HepG2 (cell line): ENCODE data around the gene SPOP. TPM values are rescaled to one million over a fixed set of nuclear protein-coding genes. Genes with fewer than 3 reads are reported as not detected.

ENCODE experiments used
- ATAC-seq: fragments of 200-7000 bp; cut with Tn5 transposase; 3 replicates; pipeline ENCODE4 v1.9.1; 2020; ENCODE audit warnings: mild to moderate bottlenecking, moderate library complexity
- BruUV-seq: library from RNA; stranded (reverse); fragments of 400-500 nt; replicated peaks from 2 replicates; lab custom pipeline; 2021; lab: Mats Ljungman, UMichigan
- CTCF ChIA-PET: fragments of 300-600 bp; formaldehyde crosslinking; extraction: SDS; loops from one replicate; lab custom pipeline; 2021; ENCODE audit warnings: low total read pairs, inconsistent platforms, low intra/inter-chr PET ratio; lab: Yijun Ruan, JAX
- POLR2A ChIA-PET: fragments of 350-600 bp; sonication (Branson Sonifier 250); formaldehyde crosslinking; loops from one replicate; lab custom pipeline; 2020; ENCODE audit warnings: antibody characterized with exemption, inconsistent platforms; lab: Yijun Ruan, JAX
- DNase-seq: peaks from one replicate; pipeline ENCODE4 v3.0.0-alpha.2; 2015; ENCODE audit warnings: low spot score
- FAIRE-seq: peaks from 3 replicates; lab custom pipeline; 2011; peaks lifted over from hg19 to GRCh38; lab: Jason Lieb, UNC
- H2AFZ ChIP-seq: one replicate; pipeline ENCODE4 v1.6.1; 2011; ENCODE audit warnings: low read length, inconsistent platforms
- H3K27ac ChIP-seq: fragments of 300-600 bp; 3 replicates; pipeline ENCODE4 v1.8.0; 2011; ENCODE audit warnings: mixed run types, mild to moderate bottlenecking, mixed read lengths, low read length, inconsistent platforms; ENCODE audit not compliant: insufficient read depth; ENCODE audit errors: extremely low read length
- H3K27me3 ChIP-seq, 2 experiments: fragments of 200-600 bp in 1 of 2; 2 replicates in 1 of 2; 3 replicates in 1 of 2; pipeline versions ENCODE4 v1.6.0 to v1.8.0; 2011; ENCODE audit warnings: low read length in 2 of 2, mild to moderate bottlenecking in 2 of 2, moderate library complexity in 2 of 2, inconsistent platforms in 1 of 2; ENCODE audit not compliant: insufficient read depth in 2 of 2, control insufficient read depth in 1 of 2
- H3K36me3 ChIP-seq, 2 experiments: fragments of 200-600 bp in 1 of 2; replicated peaks in 1 of 2; 2 replicates in 1 of 2; 3 replicates in 1 of 2; pipeline versions ENCODE4 v1.5.1 to v1.8.0; 2011; ENCODE audit warnings: low read length in 2 of 2, inconsistent platforms in 1 of 2; ENCODE audit not compliant: insufficient read depth in 2 of 2, control insufficient read depth in 1 of 2
- H3K4me1 ChIP-seq: 2 replicates; pipeline ENCODE4 v1.5.1; 2012; ENCODE audit warnings: low read length, inconsistent platforms; ENCODE audit not compliant: insufficient read depth
- H3K4me2 ChIP-seq: 2 replicates; pipeline ENCODE4 v1.6.0; 2011; ENCODE audit warnings: low read depth, low read length, inconsistent platforms
- H3K4me3 ChIP-seq, 3 experiments: fragments of 200-600 bp in 1 of 3; sonication (generic), shearing (Covaris generic) in 1 of 3; replicated peaks in 1 of 3; 2 replicates each; pipeline ENCODE4 v1.5.1; 2011 to 2016; ENCODE audit warnings: low read length in 3 of 3, inconsistent platforms in 2 of 3, low read depth in 2 of 3, mild to moderate bottlenecking in 2 of 3, control low read depth in 1 of 3, mixed read lengths in 1 of 3; ENCODE audit not compliant: insufficient read depth in 1 of 3
- H3K79me2 ChIP-seq: one replicate; pipeline ENCODE4 v1.6.1; 2011; ENCODE audit warnings: low read length, inconsistent platforms; ENCODE audit not compliant: insufficient read depth
- H3K9ac ChIP-seq: 2 replicates; pipeline ENCODE4 v1.6.0; 2011; ENCODE audit warnings: mild to moderate bottlenecking, low read depth, low read length, inconsistent platforms; ENCODE audit not compliant: insufficient read depth
- H3K9me3 ChIP-seq: 2 replicates; pipeline ENCODE4 v1.5.1; 2012; ENCODE audit warnings: mild to moderate bottlenecking, low read length
- H4K20me1 ChIP-seq: 2 replicates; pipeline ENCODE4 v1.6.0; 2011; ENCODE audit warnings: inconsistent platforms, mild to moderate bottlenecking, low read length, moderate library complexity; ENCODE audit not compliant: insufficient read depth
- ERF ChIP-seq: IDR thresholded peaks from 2 replicates; pipeline ENCODE4 v1.6.1; 2018; ENCODE audit warnings: missing biosample characterization, missing genetic modification reagents
- ESRRA ChIP-seq: sonication (generic); formaldehyde crosslinking; IDR thresholded peaks from 2 replicates; pipeline ENCODE4 v1.5.1; 2020; ENCODE audit warnings: mild to moderate bottlenecking, low read depth, missing genetic modification reagents
- FOXA1 ChIP-seq, 2 experiments: fragments of 450-650 bp in 1 of 2; sonication (generic) in 1 of 2; formaldehyde crosslinking in 1 of 2; IDR thresholded peaks; 2 replicates each; pipeline versions ENCODE4 v1.4.0 to v1.6.1; 2016 to 2020; ENCODE audit warnings: missing genetic modification reagents in 1 of 2
- TBX2 ChIP-seq: sonication (generic); formaldehyde crosslinking; IDR thresholded peaks from 2 replicates; pipeline ENCODE4 v1.5.0; 2020; ENCODE audit warnings: missing genetic modification reagents, mild to moderate bottlenecking, borderline replicate concordance
- ZBTB3 ChIP-seq: sonication (generic); formaldehyde crosslinking; IDR thresholded peaks from 2 replicates; pipeline ENCODE4 v1.4.0; 2020; ENCODE audit warnings: low read depth, mild to moderate bottlenecking, moderate library complexity, missing genetic modification reagents, borderline replicate concordance
- ZNF382 ChIP-seq: sonication (generic); formaldehyde crosslinking; IDR thresholded peaks from 2 replicates; pipeline ENCODE4 v1.5.0; 2020; ENCODE audit warnings: missing genetic modification reagents, mild to moderate bottlenecking, borderline replicate concordance
- WGBS: methylation state at CpG from one replicate; pipeline ENCODE4 v1.1.6; 2017; ENCODE audit warnings: low lambda C conversion rate; 5-methylcytosine and 5-hydroxymethylcytosine counted together
- in situ Hi-C: cut with HindIII; loops from 2 replicates; pipeline ENCODE4 v1.10.0; 2017; ENCODE audit warnings: low pct_unique_long_range_greater_than_20kb; ENCODE audit not compliant: extremely low pct_ligation_motif_present
- intact Hi-C: fragments of 100-400 bp; cut with micrococcal nuclease; formaldehyde crosslinking; loops from one replicate; pipeline ENCODE4 v1.10.0; 2022; ENCODE audit not compliant: unreplicated experiment
- polyA plus RNA-seq, 8 experiments: library from polyadenylated mRNA; depleted of rRNA in 3 of 8; stranded (reverse) in 7 of 8; unstranded in 1 of 8; fragments of >200 nt; fragmentation: Illumina TruSeq in 4 of 8; extraction: Trizol in 4 of 8; gene quantifications; 2 replicates each; pipeline versions ENCODE4 v1.2.1 to v1.2.3, GENCODE V29; 2011 to 2016; ENCODE audit warnings: low read depth in 4 of 8, missing spikeins in 1 of 8, mixed read lengths in 1 of 8; ENCODE audit not compliant: insufficient read depth in 1 of 8
- total RNA-seq, 5 experiments: library from RNA; depleted of rRNA; stranded (reverse); fragments of >200 nt; fragmentation: Illumina TruSeq; extraction: Trizol; gene quantifications; 2 replicates each; pipeline ENCODE4 v1.2.3, GENCODE V29; 2016; ENCODE audit warnings: low read depth in 1 of 5
- TF ChIP-seq, protein P1 (sequence below): sonication (generic); formaldehyde crosslinking; IDR thresholded peaks from 2 replicates; pipeline ENCODE4 v1.5.1; 2020; ENCODE audit warnings: mild to moderate bottlenecking, missing genetic modification reagents
- TF ChIP-seq, protein P2 (sequence below): sonication (generic); formaldehyde crosslinking; IDR thresholded peaks from 2 replicates; pipeline ENCODE4 v1.5.0; 2020; ENCODE audit warnings: mild to moderate bottlenecking, missing genetic modification reagents, borderline replicate concordance
- TF ChIP-seq, protein P3 (sequence below): IDR thresholded peaks from 2 replicates; pipeline ENCODE4 v1.6.1; 2016; ENCODE audit warnings: missing biosample characterization, missing genetic modification reagents, low read depth
- TF ChIP-seq, protein P4 (sequence below), 2 experiments: IDR thresholded peaks; 2 replicates each; pipeline ENCODE4 v1.6.1; 2011 to 2012; ENCODE audit warnings: low read length in 2 of 2, borderline replicate concordance in 1 of 2, low read depth in 1 of 2, mild to moderate bottlenecking in 1 of 2, moderate library complexity in 1 of 2

The SPOP gene
- total and polyA plus RNA-seq, 2 of the 13 experiments (the other 11 are each of a cell fraction or from before 2014, with no cell fraction given) = 52.8 to 60.8 TPM

DNA sequence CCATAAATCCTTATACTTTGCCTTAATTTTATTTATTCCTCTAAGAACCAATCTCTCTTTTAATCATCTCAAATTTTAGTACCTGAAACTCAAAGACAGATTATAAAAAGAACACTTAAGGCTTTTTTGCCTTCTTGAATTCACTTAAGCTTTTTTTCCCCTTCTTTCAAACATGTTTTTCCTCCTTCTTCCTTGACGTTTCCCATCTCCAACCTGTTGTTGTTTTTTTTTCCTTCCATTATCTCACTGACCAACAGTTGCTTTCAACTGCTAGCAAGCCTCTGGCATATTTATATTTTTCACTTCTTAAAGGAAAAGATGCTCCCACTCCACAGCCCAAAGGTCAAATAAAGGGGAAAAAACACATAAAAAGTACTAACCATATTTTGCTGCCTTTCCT, 32.2 kb downstream of the SPOP start:
- Histone ChIP-seq H3K9me3 (no peaks in the 10 kb centered on the region), H3K27me3 (no peaks in the 10 kb centered on the region), H3K36me3 (no peaks in the 10 kb centered on the region; a peak in 2 of 5 replicates), H3K4me1 (peaks cover 14% of the 10 kb centered on the region; the same call in 1 of the 2 replicates), H3K4me2 (no peak overlapping the region), H3K4me3 (no peak overlapping the region), H3K79me2 (peaks cover 18% of the 10 kb centered on the region), H2AFZ (no peak overlapping the region), H3K9ac (no peak overlapping the region), H3K27ac (no peak overlapping the region), H4K20me1 (no peaks in the 10 kb centered on the region; the same call in 1 of the 2 replicates)
- intact Hi-C loops (no loop called here), in situ Hi-C loops (no loop called here)
- WGBS = 95% methylated on average over 1 of the region's 1 CpG
- BruUV-seq = no TSS peak
- CTCF ChIA-PET = no interaction called here
- POLR2A ChIA-PET = no interaction called here
- no peak for ATAC-seq
- no peak for DNase-seq
- FAIRE-seq = no peak
- no peak for TF ChIP-seq ZBTB3 (CRISPR knock-in tag)
- TF ChIP-seq, protein P1, sequence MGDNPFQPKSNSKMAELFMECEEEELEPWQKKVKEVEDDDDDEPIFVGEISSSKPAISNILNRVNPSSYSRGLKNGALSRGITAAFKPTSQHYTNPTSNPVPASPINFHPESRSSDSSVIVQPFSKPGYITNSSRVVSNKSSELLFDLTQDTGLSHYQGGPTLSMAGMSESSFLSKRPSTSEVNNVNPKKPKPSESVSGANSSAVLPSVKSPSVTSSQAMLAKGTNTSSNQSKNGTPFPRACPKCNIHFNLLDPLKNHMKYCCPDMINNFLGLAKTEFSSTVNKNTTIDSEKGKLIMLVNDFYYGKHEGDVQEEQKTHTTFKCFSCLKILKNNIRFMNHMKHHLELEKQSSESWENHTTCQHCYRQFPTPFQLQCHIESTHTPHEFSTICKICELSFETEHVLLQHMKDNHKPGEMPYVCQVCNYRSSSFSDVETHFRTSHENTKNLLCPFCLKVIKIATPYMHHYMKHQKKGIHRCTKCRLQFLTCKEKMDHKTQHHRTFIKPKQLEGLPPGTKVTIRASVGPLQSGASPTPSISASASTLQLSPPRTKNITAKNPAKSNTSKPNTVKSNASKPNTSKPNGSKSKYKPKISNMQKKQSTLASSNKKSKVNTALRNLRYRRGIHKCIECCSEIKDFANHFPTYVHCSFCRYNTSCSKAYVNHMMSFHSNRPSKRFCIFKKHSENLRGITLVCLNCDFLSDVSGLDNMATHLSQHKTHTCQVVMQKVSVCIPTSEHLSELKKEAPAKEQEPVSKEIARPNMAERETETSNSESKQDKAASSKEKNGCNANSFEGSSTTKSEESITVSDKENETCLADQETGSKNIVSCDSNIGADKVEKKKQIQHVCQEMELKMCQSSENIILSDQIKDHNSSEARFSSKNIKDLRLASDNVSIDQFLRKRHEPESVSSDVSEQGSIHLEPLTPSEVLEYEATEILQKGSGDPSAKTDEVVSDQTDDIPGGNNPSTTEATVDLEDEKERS = no peak
- TF ChIP-seq FOXA1 (IDR thresholded peaks at IDR 0.05) = no peak
- TF ChIP-seq FOXA1 (CRISPR knock-in tag; IDR thresholded peaks at IDR 0.05) = no peak
- TF ChIP-seq, protein P2, sequence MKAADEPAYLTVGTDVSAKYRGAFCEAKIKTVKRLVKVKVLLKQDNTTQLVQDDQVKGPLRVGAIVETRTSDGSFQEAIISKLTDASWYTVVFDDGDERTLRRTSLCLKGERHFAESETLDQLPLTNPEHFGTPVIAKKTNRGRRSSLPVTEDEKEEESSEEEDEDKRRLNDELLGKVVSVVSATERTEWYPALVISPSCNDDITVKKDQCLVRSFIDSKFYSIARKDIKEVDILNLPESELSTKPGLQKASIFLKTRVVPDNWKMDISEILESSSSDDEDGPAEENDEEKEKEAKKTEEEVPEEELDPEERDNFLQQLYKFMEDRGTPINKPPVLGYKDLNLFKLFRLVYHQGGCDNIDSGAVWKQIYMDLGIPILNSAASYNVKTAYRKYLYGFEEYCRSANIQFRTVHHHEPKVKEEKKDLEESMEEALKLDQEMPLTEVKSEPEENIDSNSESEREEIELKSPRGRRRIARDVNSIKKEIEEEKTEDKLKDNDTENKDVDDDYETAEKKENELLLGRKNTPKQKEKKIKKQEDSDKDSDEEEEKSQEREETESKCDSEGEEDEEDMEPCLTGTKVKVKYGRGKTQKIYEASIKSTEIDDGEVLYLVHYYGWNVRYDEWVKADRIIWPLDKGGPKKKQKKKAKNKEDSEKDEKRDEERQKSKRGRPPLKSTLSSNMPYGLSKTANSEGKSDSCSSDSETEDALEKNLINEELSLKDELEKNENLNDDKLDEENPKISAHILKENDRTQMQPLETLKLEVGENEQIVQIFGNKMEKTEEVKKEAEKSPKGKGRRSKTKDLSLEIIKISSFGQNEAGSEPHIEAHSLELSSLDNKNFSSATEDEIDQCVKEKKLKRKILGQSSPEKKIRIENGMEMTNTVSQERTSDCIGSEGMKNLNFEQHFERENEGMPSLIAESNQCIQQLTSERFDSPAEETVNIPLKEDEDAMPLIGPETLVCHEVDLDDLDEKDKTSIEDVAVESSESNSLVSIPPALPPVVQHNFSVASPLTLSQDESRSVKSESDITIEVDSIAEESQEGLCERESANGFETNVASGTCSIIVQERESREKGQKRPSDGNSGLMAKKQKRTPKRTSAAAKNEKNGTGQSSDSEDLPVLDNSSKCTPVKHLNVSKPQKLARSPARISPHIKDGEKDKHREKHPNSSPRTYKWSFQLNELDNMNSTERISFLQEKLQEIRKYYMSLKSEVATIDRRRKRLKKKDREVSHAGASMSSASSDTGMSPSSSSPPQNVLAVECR (CRISPR knock-in tag) = no peak
- TF ChIP-seq, protein P3, sequence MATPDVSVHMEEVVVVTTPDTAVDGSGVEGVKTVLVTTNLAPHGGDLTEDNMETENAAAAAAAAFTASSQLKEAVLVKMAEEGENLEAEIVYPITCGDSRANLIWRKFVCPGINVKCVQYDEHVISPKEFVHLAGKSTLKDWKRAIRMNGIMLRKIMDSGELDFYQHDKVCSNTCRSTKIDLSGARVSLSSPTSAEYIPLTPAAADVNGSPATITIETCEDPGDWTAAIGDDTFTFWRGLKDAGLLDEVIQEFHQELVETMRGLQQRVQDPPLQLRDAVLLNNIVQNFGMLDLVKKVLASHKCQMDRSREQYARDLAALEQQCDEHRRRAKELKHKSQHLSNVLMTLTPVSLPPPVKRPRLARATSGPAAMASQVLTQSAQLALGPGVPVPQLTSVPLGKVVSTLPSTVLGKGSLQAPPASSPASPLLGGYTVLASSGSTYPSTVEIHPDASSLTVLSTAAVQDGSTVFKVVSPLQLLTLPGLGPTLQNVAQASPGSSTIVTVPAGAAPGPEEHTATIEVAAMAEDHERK = no peak
- no peak for TF ChIP-seq ESRRA
- TF ChIP-seq ZNF382 (CRISPR knock-in tag) = no peak
- no peak for TF ChIP-seq TBX2
- TF ChIP-seq ERF = no peak
- TF ChIP-seq, protein P4, sequence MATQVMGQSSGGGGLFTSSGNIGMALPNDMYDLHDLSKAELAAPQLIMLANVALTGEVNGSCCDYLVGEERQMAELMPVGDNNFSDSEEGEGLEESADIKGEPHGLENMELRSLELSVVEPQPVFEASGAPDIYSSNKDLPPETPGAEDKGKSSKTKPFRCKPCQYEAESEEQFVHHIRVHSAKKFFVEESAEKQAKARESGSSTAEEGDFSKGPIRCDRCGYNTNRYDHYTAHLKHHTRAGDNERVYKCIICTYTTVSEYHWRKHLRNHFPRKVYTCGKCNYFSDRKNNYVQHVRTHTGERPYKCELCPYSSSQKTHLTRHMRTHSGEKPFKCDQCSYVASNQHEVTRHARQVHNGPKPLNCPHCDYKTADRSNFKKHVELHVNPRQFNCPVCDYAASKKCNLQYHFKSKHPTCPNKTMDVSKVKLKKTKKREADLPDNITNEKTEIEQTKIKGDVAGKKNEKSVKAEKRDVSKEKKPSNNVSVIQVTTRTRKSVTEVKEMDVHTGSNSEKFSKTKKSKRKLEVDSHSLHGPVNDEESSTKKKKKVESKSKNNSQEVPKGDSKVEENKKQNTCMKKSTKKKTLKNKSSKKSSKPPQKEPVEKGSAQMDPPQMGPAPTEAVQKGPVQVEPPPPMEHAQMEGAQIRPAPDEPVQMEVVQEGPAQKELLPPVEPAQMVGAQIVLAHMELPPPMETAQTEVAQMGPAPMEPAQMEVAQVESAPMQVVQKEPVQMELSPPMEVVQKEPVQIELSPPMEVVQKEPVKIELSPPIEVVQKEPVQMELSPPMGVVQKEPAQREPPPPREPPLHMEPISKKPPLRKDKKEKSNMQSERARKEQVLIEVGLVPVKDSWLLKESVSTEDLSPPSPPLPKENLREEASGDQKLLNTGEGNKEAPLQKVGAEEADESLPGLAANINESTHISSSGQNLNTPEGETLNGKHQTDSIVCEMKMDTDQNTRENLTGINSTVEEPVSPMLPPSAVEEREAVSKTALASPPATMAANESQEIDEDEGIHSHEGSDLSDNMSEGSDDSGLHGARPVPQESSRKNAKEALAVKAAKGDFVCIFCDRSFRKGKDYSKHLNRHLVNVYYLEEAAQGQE (IDR thresholded peaks at IDR 0.05; ENCODE audit: borderline replicate concordance in 1 of 2, low read depth in 1 of 2, low read length in 2 of 2) = no peak
